Measurements from ENCODE around the gene STT3A.
A peak's percentile ranks its signal among the peaks of the same experiment; 100 is the strongest.

STT3A gene

GRCh38 chr11:125587480-125587879, 5.2 kb upstream of the STT3A start:
- FAIRE-seq, result no peak

GRCh38 chr11:125588505-125588904, 4.1 kb upstream of the STT3A start:
- DNase-seq (ENCODE audit: low spot score), result no peak

More at GRCh38 chr11:125587480-125587879, 5.2 kb upstream of the STT3A start:
- no peak for DNase-seq (ENCODE audit: low spot score)

GRCh38 chr11:125591649-125592304, 875 bp upstream of the STT3A start:
- peak; percentile 30 for DNase-seq (ENCODE audit: low spot score)
- FAIRE-seq, result no peak

More at GRCh38 chr11:125588505-125588904, 4.1 kb upstream of the STT3A start:
- no peak for FAIRE-seq

GRCh38 chr11:125593114-125593820, 615 bp downstream of the STT3A start:
- no peak for FAIRE-seq

GRCh38 chr11:125594958-125595357, 2.3 kb downstream of the STT3A start:
- no peak for DNase-seq (ENCODE audit: low spot score)
- no peak for FAIRE-seq

More at GRCh38 chr11:125593114-125593820, 615 bp downstream of the STT3A start:
- peak; percentile 20 for DNase-seq (ENCODE audit: low spot score)

GRCh38 chr11:125600663-125601062, 8.0 kb downstream of the STT3A start:
- DNase-seq (ENCODE audit: low spot score) (no peak), FAIRE-seq (no peak)

GRCh38 chr11:125603207-125603606, 10.6 kb downstream of the STT3A start:
- FAIRE-seq (no peak), DNase-seq (ENCODE audit: low spot score) (no peak)

GRCh38 chr11:125605417-125605816, 12.8 kb downstream of the STT3A start:
- FAIRE-seq (no peak), DNase-seq (ENCODE audit: low spot score) (no peak)

GRCh38 chr11:125609545-125609944, 16.9 kb downstream of the STT3A start:
- DNase-seq (ENCODE audit: low spot score) (no peak), FAIRE-seq (no peak)

- no peak for FAIRE-seq
- DNase-seq (ENCODE audit: low spot score), result no peak
Measured at GRCh38 chr11:125618383-125618782, 25.7 kb downstream of the STT3A start.

- DNase-seq (ENCODE audit: low spot score), result no peak
Measured at GRCh38 chr11:125621995-125622394, 29.3 kb downstream of the STT3A start.

GRCh38 chr11:125623064-125623463, 30.4 kb downstream of the STT3A start:
- no peak for DNase-seq (ENCODE audit: low spot score)

More at GRCh38 chr11:125621995-125622394, 29.3 kb downstream of the STT3A start:
- FAIRE-seq, result no peak

GRCh38 chr11:125624756-125625213, 32.1 kb downstream of the STT3A start, which contains the start of gene CHEK1:
CHEK1 (plus strand) TSS chr11:125625163; CDS start chr11:125626769, 1,606 bp downstream.
- DNase-seq (ENCODE audit: low spot score), result no peak
- FAIRE-seq, result no peak

More at GRCh38 chr11:125623064-125623463, 30.4 kb downstream of the STT3A start:
- FAIRE-seq, result no peak

- no peak for FAIRE-seq
Measured at GRCh38 chr11:125625225-125625629, 32.6 kb downstream of the STT3A start.

GRCh38 chr11:125625630-125626287, 33.1 kb downstream of the STT3A start:
- FAIRE-seq (no peak), DNase-seq (ENCODE audit: low spot score) (peak; percentile 79)

More at GRCh38 chr11:125625225-125625629, 32.6 kb downstream of the STT3A start:
- DNase-seq (ENCODE audit: low spot score), result no peak

GRCh38 chr11:125626288-125626950, 33.8 kb downstream of the STT3A start:
- DNase-seq (ENCODE audit: low spot score) (no peak), FAIRE-seq (no peak)

- no peak for DNase-seq (ENCODE audit: low spot score)
- no peak for FAIRE-seq
Measured at GRCh38 chr11:125627236-125627910, 34.7 kb downstream of the STT3A start.

- FAIRE-seq, result no peak
Measured at GRCh38 chr11:125637840-125638239, 45.2 kb downstream of the STT3A start.

GRCh38 chr11:125638315-125638714, 45.7 kb downstream of the STT3A start:
- DNase-seq (ENCODE audit: low spot score) (no peak), FAIRE-seq (no peak)

More at GRCh38 chr11:125637840-125638239, 45.2 kb downstream of the STT3A start:
- no peak for DNase-seq (ENCODE audit: low spot score)

- FAIRE-seq, result no peak
- no peak for DNase-seq (ENCODE audit: low spot score)
Measured at GRCh38 chr11:125645871-125646270, 53.2 kb downstream of the STT3A start.
